GM19193 (cell line): ENCODE data around the gene SLC9C1.
A peak's percentile ranks its signal among the peaks of the same experiment; 100 is the strongest.

Experiments
- POLR2A ChIP-seq: IDR thresholded peaks from 4 replicates; pipeline ENCODE4 v1.6.1; 2011; ENCODE audit not compliant: insufficient read depth, insufficient read length; ENCODE audit errors: extremely low read depth

Gene SLC9C1

GRCh38 chr3:112167758-112168157, 126.3 kb downstream of the SLC9C1 start:
- no peak for TF ChIP-seq POLR2A

DNA sequence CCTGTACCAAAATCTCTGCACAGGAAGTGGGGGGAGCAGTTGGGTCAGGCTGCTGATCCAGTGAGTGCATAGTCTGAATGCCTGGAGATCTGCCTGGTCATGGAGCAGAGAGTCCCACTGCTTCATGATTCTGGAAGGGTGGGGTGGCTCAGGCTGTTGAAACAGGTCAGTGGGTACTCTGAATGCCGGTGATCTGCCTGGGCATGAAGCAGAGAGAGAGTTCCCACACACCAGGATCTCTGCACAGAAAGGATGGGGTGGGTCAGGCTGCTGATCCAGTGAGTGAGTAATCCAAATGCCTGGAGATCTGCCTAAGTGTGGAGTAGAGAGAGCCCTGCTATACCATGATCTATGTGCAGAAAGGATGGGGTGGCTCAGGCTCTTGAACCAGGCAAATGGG, 144.9 kb downstream of the SLC9C1 start:
- TF ChIP-seq POLR2A: no peak

- no peak for TF ChIP-seq POLR2A
Observed at GRCh38 chr3:112143689-112144088, 150.3 kb downstream of the SLC9C1 start.

DNA sequence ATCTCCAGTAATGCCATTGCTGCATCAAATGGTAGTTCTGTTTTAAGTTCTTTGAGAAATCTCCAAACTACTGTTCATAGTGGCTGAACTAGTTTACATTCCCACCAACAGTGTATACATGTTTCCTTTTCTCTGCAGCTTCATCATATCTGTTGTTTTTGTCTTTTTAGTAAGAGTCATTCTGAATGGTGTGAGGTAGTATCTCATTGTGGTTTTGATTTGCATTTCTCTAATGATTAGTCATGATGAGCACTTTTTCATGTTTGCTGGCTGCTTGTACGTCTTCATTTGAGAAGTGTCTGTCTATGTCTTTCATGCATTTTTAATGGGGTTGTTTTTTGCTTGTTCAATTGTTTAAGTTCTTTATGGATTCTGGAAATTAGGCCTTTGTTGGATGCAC, 150.8 kb downstream of the SLC9C1 start:
- no peak for TF ChIP-seq POLR2A

DNA sequence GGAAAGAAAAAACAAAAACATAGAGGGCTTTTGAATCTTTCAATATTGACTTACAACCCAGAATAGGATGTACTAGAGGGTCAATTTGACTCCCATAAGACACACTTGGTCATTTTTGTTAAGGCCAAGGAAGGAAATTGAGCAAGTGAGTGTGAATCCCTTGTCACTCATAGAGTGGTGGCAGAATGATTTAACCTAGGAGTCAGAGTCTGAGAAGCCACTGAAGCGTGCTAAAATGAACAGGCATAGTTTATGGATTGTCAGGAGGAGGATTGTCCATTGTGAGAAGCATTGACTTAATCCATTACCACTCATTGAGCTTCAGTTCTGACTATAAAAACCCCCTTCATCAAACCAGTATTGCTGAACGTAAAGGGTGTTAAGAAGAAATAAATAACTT, 152.7 kb downstream of the SLC9C1 start:
- TF ChIP-seq POLR2A: no peak

DNA sequence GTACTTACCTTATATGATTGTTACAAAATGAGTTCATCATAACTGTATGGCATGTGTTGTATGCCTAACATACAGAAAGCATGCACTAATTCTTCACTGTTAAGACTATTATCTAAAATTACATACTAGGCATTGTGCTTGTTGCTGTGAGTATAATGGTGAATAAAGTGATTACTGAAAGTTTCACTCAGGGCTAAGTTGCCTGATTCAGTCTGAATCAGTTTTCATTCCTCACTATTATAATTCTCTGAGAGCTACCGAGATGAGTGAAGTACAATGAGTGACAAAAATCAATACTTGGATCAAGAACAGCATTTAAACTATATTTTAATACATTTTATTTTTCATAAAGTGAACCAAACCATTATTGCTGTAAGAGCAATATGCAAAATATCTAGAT, 153.4 kb downstream of the SLC9C1 start:
- TF ChIP-seq POLR2A: no peak

DNA sequence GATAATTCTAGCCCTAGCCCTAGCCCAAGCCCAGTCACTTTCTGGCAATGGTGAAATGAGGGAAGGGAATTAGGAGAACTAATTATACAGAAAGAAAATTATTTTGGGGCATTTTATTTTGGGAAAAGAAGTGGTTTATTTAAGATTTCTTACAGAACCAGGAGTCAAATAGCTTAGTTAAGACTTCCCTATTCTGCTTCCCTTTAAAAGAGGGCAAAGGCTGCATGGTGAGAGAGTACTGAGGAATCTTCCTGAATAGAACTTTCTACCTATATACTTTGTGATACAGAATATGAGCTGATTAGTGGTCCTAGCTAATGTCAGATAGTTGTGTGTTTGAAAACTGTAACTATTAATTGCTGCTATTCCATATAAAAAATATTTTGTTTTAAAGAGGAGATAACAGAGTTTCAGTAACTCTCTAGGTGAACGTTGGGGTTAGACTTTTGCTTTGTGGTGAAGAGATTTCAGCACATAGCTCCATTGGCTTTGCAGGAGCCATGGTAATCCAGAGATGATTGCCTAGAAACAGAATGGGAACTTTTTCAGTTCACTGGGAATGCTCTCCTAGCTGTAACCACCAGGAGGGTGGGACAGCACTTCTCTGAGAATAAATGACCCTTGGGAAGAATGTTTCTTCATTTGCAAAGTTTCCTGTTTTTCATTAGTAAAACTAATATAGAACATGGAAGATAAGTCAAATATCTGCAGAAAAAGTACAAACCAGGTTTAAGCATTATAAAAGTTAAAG, 155.6 kb downstream of the SLC9C1 start:
- TF ChIP-seq POLR2A: no peak

DNA sequence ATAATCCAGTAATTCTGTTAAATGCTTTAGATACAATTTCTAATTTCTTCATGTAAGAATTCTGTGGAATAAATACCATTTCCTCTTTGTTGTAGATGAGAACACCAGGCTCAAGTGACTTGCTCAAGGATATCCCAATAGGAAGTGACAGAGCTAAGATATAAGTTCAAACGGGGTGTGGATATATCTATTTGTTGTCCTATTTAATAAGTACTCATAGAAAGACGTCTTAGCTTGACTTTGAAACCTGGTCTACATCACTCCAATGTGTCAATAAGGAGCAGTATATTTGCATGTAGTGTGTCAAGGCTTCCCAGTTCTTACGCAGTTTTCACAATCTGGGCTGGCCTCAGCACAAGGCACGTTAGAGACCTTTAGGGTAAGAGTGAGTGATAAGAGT, 156.2 kb downstream of the SLC9C1 start:
- TF ChIP-seq POLR2A: no peak

GRCh38 chr3:112136959-112137693, 156.9 kb downstream of the SLC9C1 start:
- TF ChIP-seq POLR2A: no peak

DNA sequence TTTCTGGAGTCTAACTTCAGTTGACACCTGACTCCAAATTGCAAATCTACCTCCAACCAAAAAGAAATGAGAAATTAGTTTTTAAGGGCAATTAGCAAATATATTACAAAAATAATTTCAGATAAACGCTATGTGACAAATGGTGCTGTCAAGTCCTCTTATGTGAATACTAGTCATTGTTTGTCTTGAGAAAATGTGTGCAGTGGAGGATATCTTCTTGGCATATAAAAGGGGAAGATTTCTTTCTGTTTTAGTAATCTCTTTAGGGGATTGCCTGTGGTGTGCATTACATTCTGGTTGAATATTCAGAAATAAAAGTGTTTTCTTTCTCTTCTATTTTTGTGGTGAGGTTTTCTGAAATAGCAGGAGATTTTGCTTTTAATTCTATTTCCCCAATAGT, 158.0 kb downstream of the SLC9C1 start:
- TF ChIP-seq POLR2A: no peak

DNA sequence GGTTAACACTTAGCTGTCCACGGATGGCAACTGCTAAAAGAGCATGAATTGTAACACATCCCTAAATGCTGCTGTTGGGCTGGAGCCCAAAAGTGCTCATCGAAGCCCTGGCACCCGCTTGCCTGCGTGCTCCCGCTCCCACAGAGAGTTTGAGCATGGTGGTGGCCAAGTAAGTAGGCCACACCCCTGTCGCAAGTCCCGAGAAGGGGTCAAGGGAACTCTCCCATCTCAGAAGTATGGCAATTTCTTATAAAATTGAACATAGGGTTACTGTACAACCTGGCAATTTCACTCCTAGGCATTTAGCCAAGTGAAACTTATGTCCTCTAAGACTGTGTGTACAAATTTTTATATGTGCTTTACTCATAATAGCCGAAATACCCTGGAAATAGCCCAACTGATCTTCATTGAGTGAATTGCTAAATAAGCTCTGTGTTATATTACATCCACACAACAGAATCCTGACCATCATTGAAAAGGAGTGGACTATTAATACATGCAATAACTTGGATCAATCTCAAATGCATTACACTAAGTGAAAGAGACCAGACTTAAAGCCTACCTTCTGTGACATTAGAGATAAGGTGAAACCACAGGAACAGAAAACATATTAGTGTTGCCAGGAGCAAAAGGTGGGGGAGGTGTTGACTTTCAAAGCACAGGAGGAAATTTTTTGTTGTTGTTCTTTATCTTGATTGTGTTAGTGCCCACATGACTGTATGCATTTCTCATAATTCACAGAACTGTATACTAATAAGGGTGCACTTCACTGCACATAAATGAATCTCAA, 159.5 kb downstream of the SLC9C1 start:
- no peak for TF ChIP-seq POLR2A

- no peak for TF ChIP-seq POLR2A
Observed at GRCh38 chr3:112133626-112134334, 160.2 kb downstream of the SLC9C1 start.

DNA sequence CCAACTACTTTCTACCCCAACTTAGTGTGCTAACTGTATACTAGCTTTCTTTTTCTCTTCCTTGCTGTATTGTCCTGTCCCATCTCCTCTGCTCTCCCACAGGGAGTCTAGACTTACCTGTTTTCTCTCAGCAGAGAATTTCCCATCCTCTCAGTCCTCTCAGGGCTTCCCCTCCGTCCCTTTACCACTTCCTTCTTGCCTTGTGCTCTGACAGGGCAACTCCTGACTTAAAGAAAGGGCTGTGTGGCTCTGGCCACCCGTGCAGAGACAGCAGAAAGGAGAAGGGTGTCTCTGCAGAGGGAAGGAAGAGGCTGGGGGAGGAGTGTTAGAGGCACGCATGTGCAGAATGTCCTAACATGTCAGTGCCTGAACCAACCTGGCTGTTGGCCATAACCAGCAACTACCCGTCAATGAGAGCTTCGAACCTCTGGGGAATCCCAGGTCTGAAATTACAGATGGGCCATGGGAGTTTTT, 161.0 kb downstream of the SLC9C1 start, which contains the start of gene GCSAM:
Gene GCSAM (minus strand): TSS at position 274 of the 474 bp plus-strand sequence. CDS start 128 bp downstream, at position 146.
- TF ChIP-seq POLR2A: peak; percentile 76

DNA sequence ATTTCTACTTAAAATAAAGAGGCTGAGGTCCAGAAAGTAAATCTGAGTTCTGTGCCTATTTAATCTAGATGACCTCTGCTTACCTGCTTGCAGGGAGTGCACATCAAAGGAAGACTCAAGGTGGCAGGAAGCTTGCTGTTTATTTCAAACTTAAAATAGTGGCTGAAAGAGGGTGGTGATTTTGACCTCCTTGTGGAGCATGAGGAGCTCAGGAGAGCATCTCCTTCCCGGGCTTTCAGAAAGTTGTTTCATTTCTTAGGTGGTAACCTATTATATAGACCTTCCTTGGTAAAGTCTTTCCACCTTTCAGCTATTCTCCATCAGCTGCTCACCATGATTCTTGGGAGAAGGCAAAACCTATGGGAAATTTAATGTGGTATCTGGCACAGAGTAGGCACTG, 161.5 kb downstream of the SLC9C1 start:
- no peak for TF ChIP-seq POLR2A

- no peak for TF ChIP-seq POLR2A
Observed at GRCh38 chr3:112132088-112132487, 161.9 kb downstream of the SLC9C1 start.
